HCT116 (cell line): ENCODE results near the gene GALNT16. TPM values are rescaled to one million over a fixed set of nuclear protein-coding genes. Genes with fewer than 3 reads are reported as not detected.

Experiments used
- ATAC-seq: fragments of 200-7000 bp; cut with Tn5 transposase; 2 replicates; pipeline ENCODE4 v1.9.1; 2020; ENCODE audit warnings: mild to moderate bottlenecking, moderate library complexity
- BruUV-seq: library from RNA; stranded (reverse); fragments of 400-500 nt; replicated peaks from 2 replicates; lab custom pipeline; 2021; lab: Mats Ljungman, UMichigan
- CTCF ChIA-PET: fragments of 300-600 bp; sonication (Branson Sonifier 250); formaldehyde crosslinking; loops from one replicate; lab custom pipeline; 2021; ENCODE audit warnings: antibody characterized with exemption; lab: Charles Lee
- POLR2A ChIA-PET: fragments of 300-600, 350-600 bp; sonication (Branson Sonifier 250); formaldehyde crosslinking; loops from one replicate; lab custom pipeline; 2021; ENCODE audit warnings: antibody characterized with exemption; lab: Charles Lee
- RAD21 ChIA-PET, 2 experiments: fragments of 300-600 bp; sonication (Branson Sonifier 250); formaldehyde crosslinking; loops; one replicate each; lab custom pipeline; 2023; ENCODE audit warnings: low total read pairs in 2 of 2; ENCODE audit not compliant: uncharacterized antibody in 2 of 2, unreplicated experiment in 2 of 2, low non-redundant PET in 1 of 2; lab: Charles Lee
- DNase-seq: peaks from one replicate; pipeline ENCODE4 v3.0.0-alpha.2; 2010; ENCODE audit warnings: low read depth, low spot score
- H2AFZ ChIP-seq: fragments of 200-600 bp; shearing (Covaris generic), sonication (generic); 2 replicates; pipeline ENCODE4 v1.6.1; 2017; ENCODE audit warnings: low read depth, mixed run types, mixed read lengths, antibody characterized with exemption, low read length; ENCODE audit not compliant: poor library complexity, severe bottlenecking
- H3K27ac ChIP-seq: 2 replicates; pipeline ENCODE4 v1.5.1; 2012; ENCODE audit warnings: low read depth, low read length
- H3K27me3 ChIP-seq: fragments of 200-600 bp; sonication (generic); 2 replicates; pipeline ENCODE4 v1.6.1; 2016; ENCODE audit warnings: mixed run types, low read length, mixed read lengths; ENCODE audit not compliant: insufficient read depth
- H3K36me3 ChIP-seq, 2 experiments: fragments of 200-500 bp in 1 of 2; fragments of 200-600 bp in 1 of 2; sonication (Bioruptor generic) in 1 of 2; sonication (generic) in 1 of 2; 2 replicates each; pipeline versions ENCODE4 v1.5.1 to v1.6.1; 2014 to 2016; ENCODE audit warnings: low read length in 2 of 2, inconsistent platforms in 1 of 2, mixed read lengths in 1 of 2, mixed run types in 1 of 2; ENCODE audit not compliant: insufficient read depth in 2 of 2, control insufficient read depth in 1 of 2
- H3K4me1 ChIP-seq, 2 experiments: fragments of 200-600 bp in 1 of 2; sonication (generic) in 1 of 2; 2 replicates each; pipeline versions ENCODE4 v1.5.1 to v1.6.1; 2012 to 2017; ENCODE audit warnings: low read length in 2 of 2, inconsistent platforms in 1 of 2, mild to moderate bottlenecking in 1 of 2, mixed read lengths in 1 of 2, mixed run types in 1 of 2, moderate library complexity in 1 of 2; ENCODE audit not compliant: insufficient read depth in 2 of 2, control insufficient read depth in 1 of 2
- H3K4me2 ChIP-seq: fragments of 200-600 bp; sonication (generic); 2 replicates; pipeline ENCODE4 v1.6.1; 2017; ENCODE audit warnings: mixed run types, low read length, mixed read lengths
- H3K4me3 ChIP-seq, 2 experiments: fragments of 200-600 bp in 1 of 2; sonication (generic) in 1 of 2; replicated peaks in 1 of 2; 2 replicates each; pipeline ENCODE4 v1.5.1; 2011 to 2016; ENCODE audit warnings: low read length in 2 of 2, control low read depth in 1 of 2, low read depth in 1 of 2, mild to moderate bottlenecking in 1 of 2, mixed read lengths in 1 of 2, mixed run types in 1 of 2
- H3K79me2 ChIP-seq: fragments of 200-600 bp; sonication (generic); 2 replicates; pipeline ENCODE4 v1.6.1; 2017; ENCODE audit warnings: mild to moderate bottlenecking, mixed run types, low read length, moderate library complexity, mixed read lengths; ENCODE audit not compliant: insufficient read depth
- H3K9ac ChIP-seq: fragments of 200-600 bp; sonication (generic); 2 replicates; pipeline ENCODE4 v1.6.1; 2016; ENCODE audit warnings: low read length, mixed read lengths
- H3K9me2 ChIP-seq: fragments of 200-600 bp; sonication (generic), shearing (Covaris generic); 2 replicates; pipeline ENCODE4 v1.6.1; 2017; ENCODE audit warnings: mixed run types, mild to moderate bottlenecking, moderate library complexity; ENCODE audit not compliant: insufficient read depth
- H3K9me3 ChIP-seq, 2 experiments: fragments of 200-500 bp in 1 of 2; fragments of 200-600 bp in 1 of 2; sonication (Bioruptor generic) in 1 of 2; sonication (generic) in 1 of 2; 2 replicates each; pipeline ENCODE4 v1.6.1; 2014 to 2017; ENCODE audit warnings: low read length in 2 of 2, mixed read lengths in 2 of 2, inconsistent platforms in 1 of 2, low read depth in 1 of 2, mild to moderate bottlenecking in 1 of 2, mixed run types in 1 of 2, moderate library complexity in 1 of 2; ENCODE audit not compliant: control insufficient read depth in 1 of 2, insufficient read depth in 1 of 2
- H4K20me1 ChIP-seq: fragments of 200-600 bp; sonication (generic), shearing (Covaris generic); 2 replicates; pipeline ENCODE4 v1.6.1; 2017; ENCODE audit warnings: mixed run types, mild to moderate bottlenecking, moderate library complexity; ENCODE audit not compliant: insufficient read depth
- CBX3 ChIP-seq: IDR thresholded peaks from 2 replicates; pipeline ENCODE4 v1.6.1; 2012; ENCODE audit warnings: low read depth
- CEBPB ChIP-seq: IDR thresholded peaks from 2 replicates; pipeline ENCODE4 v1.6.1; 2012; ENCODE audit warnings: low read depth
- JUND ChIP-seq: IDR thresholded peaks from 2 replicates; pipeline ENCODE4 v1.6.1; 2012
- POLR2A ChIP-seq: IDR thresholded peaks from 2 replicates; pipeline ENCODE4 v1.7.0; 2011; ENCODE audit warnings: borderline replicate concordance; ENCODE audit not compliant: insufficient read depth, insufficient read length; ENCODE audit errors: extremely low read depth
- RAD21 ChIP-seq: IDR thresholded peaks from 2 replicates; pipeline ENCODE4 v1.6.1; 2012; ENCODE audit warnings: low read depth, mild to moderate bottlenecking
- YY1 ChIP-seq: IDR thresholded peaks from 2 replicates; pipeline ENCODE4 v1.6.1; 2011; ENCODE audit warnings: low read length, low read depth, moderate library complexity, mild to moderate bottlenecking; ENCODE audit not compliant: insufficient replicate concordance; ENCODE audit errors: extremely low read depth
- ZFX ChIP-seq: fragments of 450-650 bp; IDR thresholded peaks from 2 replicates; pipeline ENCODE4 v1.6.1; 2017
- intact Hi-C: fragments of 100-400 bp; cut with micrococcal nuclease; formaldehyde crosslinking; loops from 2 replicates; pipeline ENCODE4 v1.10.0; 2022
- total RNA-seq: library from RNA; stranded (reverse); gene quantifications from one replicate; pipeline ENCODE4 v1.2.1, GENCODE V29; 2021; ENCODE audit not compliant: unreplicated experiment
- TF ChIP-seq, protein P1 (sequence below): IDR thresholded peaks from 2 replicates; pipeline ENCODE4 v1.6.1; 2012; ENCODE audit warnings: low read depth
- TF ChIP-seq, protein P2 (sequence below), 3 experiments: fragments of 200-600 bp in 1 of 3; sonication (generic) in 1 of 3; IDR thresholded peaks in 2 of 3; conservative IDR thresholded peaks in 1 of 3; 2 replicates each; pipeline ENCODE4 v1.5.1; 2012 to 2017; ENCODE audit warnings: low read depth in 2 of 3, low read length in 2 of 3, antibody characterized with exemption in 1 of 3, borderline replicate concordance in 1 of 3, control low read depth in 1 of 3, mild to moderate bottlenecking in 1 of 3, mixed read lengths in 1 of 3, mixed run types in 1 of 3, moderate library complexity in 1 of 3; ENCODE audit not compliant: insufficient read depth in 1 of 3
- TF ChIP-seq, protein P3 (sequence below): IDR thresholded peaks from 2 replicates; pipeline ENCODE4 v1.6.1; 2011; ENCODE audit warnings: mild to moderate bottlenecking, low read length, moderate library complexity; ENCODE audit not compliant: insufficient replicate concordance; ENCODE audit errors: extremely low read depth

The GALNT16 gene
- total RNA-seq, 1 experiment from 2014 or later, result 0.32 TPM

DNA sequence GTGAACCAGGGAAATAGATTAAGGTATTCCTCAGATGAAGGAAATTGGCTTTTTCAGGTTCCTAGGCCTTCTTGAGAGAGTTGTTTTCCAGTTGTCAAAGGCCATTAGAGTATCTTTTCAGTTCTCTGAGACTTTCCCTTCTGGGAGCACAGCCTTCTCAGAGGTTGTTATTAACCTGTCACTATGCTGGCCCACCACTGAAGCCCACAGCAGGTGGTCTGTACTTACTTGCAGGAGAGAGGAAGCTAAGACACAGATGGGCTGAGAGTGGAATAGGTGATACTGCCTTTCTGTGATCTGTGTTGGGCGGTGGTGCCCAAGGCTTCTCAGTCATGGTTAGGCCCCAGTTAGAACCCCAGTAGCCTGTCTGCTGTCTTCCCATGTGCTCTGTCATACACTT is 22.8 kb upstream of the GALNT16 start:
- DNase-seq (no peak), ATAC-seq (no peak)
- TF ChIP-seq ZFX (no peak), CBX3 (no peak), YY1 (no peak), JUND (no peak), POLR2A (no peak), RAD21 (no peak), CEBPB (no peak)
- TF ChIP-seq, protein P1, sequence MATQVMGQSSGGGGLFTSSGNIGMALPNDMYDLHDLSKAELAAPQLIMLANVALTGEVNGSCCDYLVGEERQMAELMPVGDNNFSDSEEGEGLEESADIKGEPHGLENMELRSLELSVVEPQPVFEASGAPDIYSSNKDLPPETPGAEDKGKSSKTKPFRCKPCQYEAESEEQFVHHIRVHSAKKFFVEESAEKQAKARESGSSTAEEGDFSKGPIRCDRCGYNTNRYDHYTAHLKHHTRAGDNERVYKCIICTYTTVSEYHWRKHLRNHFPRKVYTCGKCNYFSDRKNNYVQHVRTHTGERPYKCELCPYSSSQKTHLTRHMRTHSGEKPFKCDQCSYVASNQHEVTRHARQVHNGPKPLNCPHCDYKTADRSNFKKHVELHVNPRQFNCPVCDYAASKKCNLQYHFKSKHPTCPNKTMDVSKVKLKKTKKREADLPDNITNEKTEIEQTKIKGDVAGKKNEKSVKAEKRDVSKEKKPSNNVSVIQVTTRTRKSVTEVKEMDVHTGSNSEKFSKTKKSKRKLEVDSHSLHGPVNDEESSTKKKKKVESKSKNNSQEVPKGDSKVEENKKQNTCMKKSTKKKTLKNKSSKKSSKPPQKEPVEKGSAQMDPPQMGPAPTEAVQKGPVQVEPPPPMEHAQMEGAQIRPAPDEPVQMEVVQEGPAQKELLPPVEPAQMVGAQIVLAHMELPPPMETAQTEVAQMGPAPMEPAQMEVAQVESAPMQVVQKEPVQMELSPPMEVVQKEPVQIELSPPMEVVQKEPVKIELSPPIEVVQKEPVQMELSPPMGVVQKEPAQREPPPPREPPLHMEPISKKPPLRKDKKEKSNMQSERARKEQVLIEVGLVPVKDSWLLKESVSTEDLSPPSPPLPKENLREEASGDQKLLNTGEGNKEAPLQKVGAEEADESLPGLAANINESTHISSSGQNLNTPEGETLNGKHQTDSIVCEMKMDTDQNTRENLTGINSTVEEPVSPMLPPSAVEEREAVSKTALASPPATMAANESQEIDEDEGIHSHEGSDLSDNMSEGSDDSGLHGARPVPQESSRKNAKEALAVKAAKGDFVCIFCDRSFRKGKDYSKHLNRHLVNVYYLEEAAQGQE, result no peak
- TF ChIP-seq, protein P2, sequence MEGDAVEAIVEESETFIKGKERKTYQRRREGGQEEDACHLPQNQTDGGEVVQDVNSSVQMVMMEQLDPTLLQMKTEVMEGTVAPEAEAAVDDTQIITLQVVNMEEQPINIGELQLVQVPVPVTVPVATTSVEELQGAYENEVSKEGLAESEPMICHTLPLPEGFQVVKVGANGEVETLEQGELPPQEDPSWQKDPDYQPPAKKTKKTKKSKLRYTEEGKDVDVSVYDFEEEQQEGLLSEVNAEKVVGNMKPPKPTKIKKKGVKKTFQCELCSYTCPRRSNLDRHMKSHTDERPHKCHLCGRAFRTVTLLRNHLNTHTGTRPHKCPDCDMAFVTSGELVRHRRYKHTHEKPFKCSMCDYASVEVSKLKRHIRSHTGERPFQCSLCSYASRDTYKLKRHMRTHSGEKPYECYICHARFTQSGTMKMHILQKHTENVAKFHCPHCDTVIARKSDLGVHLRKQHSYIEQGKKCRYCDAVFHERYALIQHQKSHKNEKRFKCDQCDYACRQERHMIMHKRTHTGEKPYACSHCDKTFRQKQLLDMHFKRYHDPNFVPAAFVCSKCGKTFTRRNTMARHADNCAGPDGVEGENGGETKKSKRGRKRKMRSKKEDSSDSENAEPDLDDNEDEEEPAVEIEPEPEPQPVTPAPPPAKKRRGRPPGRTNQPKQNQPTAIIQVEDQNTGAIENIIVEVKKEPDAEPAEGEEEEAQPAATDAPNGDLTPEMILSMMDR (IDR thresholded peaks at IDR 0.05 in 2 of 3, conservative IDR thresholded peaks at IDR 0.05 in 1 of 3; ENCODE audit: borderline replicate concordance in 1 of 3, insufficient read depth in 1 of 3, low read depth in 2 of 3, low read length in 2 of 3), result no peak
- TF ChIP-seq, protein P3, sequence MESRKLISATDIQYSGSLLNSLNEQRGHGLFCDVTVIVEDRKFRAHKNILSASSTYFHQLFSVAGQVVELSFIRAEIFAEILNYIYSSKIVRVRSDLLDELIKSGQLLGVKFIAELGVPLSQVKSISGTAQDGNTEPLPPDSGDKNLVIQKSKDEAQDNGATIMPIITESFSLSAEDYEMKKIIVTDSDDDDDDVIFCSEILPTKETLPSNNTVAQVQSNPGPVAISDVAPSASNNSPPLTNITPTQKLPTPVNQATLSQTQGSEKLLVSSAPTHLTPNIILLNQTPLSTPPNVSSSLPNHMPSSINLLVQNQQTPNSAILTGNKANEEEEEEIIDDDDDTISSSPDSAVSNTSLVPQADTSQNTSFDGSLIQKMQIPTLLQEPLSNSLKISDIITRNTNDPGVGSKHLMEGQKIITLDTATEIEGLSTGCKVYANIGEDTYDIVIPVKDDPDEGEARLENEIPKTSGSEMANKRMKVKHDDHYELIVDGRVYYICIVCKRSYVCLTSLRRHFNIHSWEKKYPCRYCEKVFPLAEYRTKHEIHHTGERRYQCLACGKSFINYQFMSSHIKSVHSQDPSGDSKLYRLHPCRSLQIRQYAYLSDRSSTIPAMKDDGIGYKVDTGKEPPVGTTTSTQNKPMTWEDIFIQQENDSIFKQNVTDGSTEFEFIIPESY, result no peak
- no peaks in the 10 kb centered on the region for H3K9me3 ChIP-seq
- H3K4me1 ChIP-seq, result no peaks in the 10 kb centered on the region
- H3K79me2 ChIP-seq, result no peaks in the 10 kb centered on the region
- H3K27ac ChIP-seq, result no peak overlapping the region
- intact Hi-C loops, result no loop called here
- H3K27me3 ChIP-seq, result no peaks in the 10 kb centered on the region
- H3K4me3 ChIP-seq, result no peak overlapping the region
- RAD21 ChIA-PET, result no interaction called here
- no peaks in the 10 kb centered on the region for H4K20me1 ChIP-seq
- CTCF ChIA-PET, result no interaction called here
- H2AFZ ChIP-seq, result no peak overlapping the region
- no TSS peak for BruUV-seq
- peaks cover 0 to 18% of the 10 kb centered on the region in 2 experiments; a peak in 2 of 4 replicates for H3K36me3 ChIP-seq
- POLR2A ChIA-PET, result no interaction called here
- H3K9ac ChIP-seq, result no peak overlapping the region
- no peaks in the 10 kb centered on the region for H3K9me2 ChIP-seq
- H3K4me2 ChIP-seq, result no peak overlapping the region
